Endothelial cell of umbilical vein (primary cell): ENCODE measurements around the gene RNF213. TPM values are rescaled to one million over a fixed set of nuclear protein-coding genes. Genes with fewer than 3 reads are reported as not detected.

Experiments
- BruUV-seq: library from RNA; stranded (reverse); fragments of 400-500 nt; replicated peaks from 2 replicates; lab custom pipeline; 2021; lab: Mats Ljungman, UMichigan
- CTCF ChIA-PET: fragments of 300-600, 350-600 bp; sonication (Branson Sonifier 250); formaldehyde crosslinking; loops from one replicate; lab custom pipeline; 2021; ENCODE audit warnings: antibody characterized with exemption, inconsistent platforms; lab: Charles Lee
- POLR2A ChIA-PET: fragments of 300-600, 350-600 bp; sonication (Branson Sonifier 250); formaldehyde crosslinking; loops from one replicate; lab custom pipeline; 2021; ENCODE audit warnings: antibody characterized with exemption, inconsistent platforms; lab: Charles Lee
- DNase-seq: peaks from one replicate; pipeline ENCODE4 v3.0.0-alpha.2; 2011; ENCODE audit warnings: low read depth, low spot score
- FAIRE-seq: peaks from 2 replicates; lab custom pipeline; 2011; peaks lifted over from hg19 to GRCh38; lab: Jason Lieb, UNC
- H2AFZ ChIP-seq: 2 replicates; pipeline ENCODE4 v1.6.0; 2012; ENCODE audit warnings: low read depth, low read length, control low read depth, inconsistent platforms
- H3K27ac ChIP-seq: 2 replicates; pipeline ENCODE4 v1.5.1; 2011; ENCODE audit warnings: low read depth, mild to moderate bottlenecking, control low read depth, low read length, moderate library complexity; ENCODE audit not compliant: insufficient read depth
- H3K27me3 ChIP-seq, 2 experiments: 2 replicates each; pipeline versions ENCODE4 v1.6.0 to v1.6.1; 2011; ENCODE audit warnings: low read length in 2 of 2, mixed read lengths in 1 of 2; ENCODE audit not compliant: control insufficient read depth in 2 of 2, insufficient read depth in 2 of 2
- H3K36me3 ChIP-seq, 2 experiments: 2 replicates in 1 of 2; 3 replicates in 1 of 2; pipeline ENCODE4 v1.5.1; 2011; ENCODE audit warnings: low read length in 2 of 2, mild to moderate bottlenecking in 1 of 2, moderate library complexity in 1 of 2; ENCODE audit not compliant: control insufficient read depth in 2 of 2, insufficient read depth in 2 of 2; ENCODE audit errors: extremely low read depth in 1 of 2
- H3K4me1 ChIP-seq: 3 replicates; pipeline ENCODE4 v1.5.1; 2011; ENCODE audit warnings: mild to moderate bottlenecking, low read length; ENCODE audit not compliant: control insufficient read depth, insufficient read depth; ENCODE audit errors: extremely low read depth
- H3K4me2 ChIP-seq: 2 replicates; pipeline ENCODE4 v1.6.1; 2011; ENCODE audit warnings: low read length, control low read depth, mixed read lengths; ENCODE audit not compliant: insufficient read depth
- H3K4me3 ChIP-seq, 3 experiments: fragments of 200-600 bp in 1 of 3; sonication (generic), shearing (Covaris generic) in 1 of 3; replicated peaks in 1 of 3; 2 replicates each; pipeline ENCODE4 v1.5.1; 2011 to 2016; ENCODE audit warnings: control low read depth in 3 of 3, low read length in 3 of 3, mild to moderate bottlenecking in 2 of 3, inconsistent platforms in 1 of 3, low read depth in 1 of 3, moderate library complexity in 1 of 3; ENCODE audit not compliant: insufficient read depth in 1 of 3
- H3K79me2 ChIP-seq: 2 replicates; pipeline ENCODE4 v1.6.0; 2012; ENCODE audit warnings: low read length, inconsistent platforms; ENCODE audit not compliant: control insufficient read depth, insufficient read depth
- H3K9ac ChIP-seq: replicated peaks from 2 replicates; pipeline ENCODE3; 2011; ENCODE audit warnings: low read length, control low read depth; ENCODE audit not compliant: insufficient read depth; ENCODE audit errors: extremely low read depth
- H3K9me1 ChIP-seq: replicated peaks from 3 replicates; pipeline ENCODE4 v1.6.0; 2011; ENCODE audit warnings: mild to moderate bottlenecking, low read length; ENCODE audit not compliant: control insufficient read depth, insufficient read depth; ENCODE audit errors: extremely low read depth
- H3K9me3 ChIP-seq: replicated peaks from 2 replicates; pipeline ENCODE4 v1.5.1; 2012; ENCODE audit warnings: low read length, inconsistent platforms; ENCODE audit not compliant: control insufficient read depth, insufficient read depth
- H4K20me1 ChIP-seq: replicated peaks from 2 replicates; pipeline ENCODE3; 2011; ENCODE audit warnings: mild to moderate bottlenecking, low read length; ENCODE audit not compliant: control insufficient read depth, insufficient read depth; ENCODE audit errors: extremely low read depth
- CTCF ChIP-seq, 2 donors: IDR thresholded peaks; 1 replicate in 1 of 2; 2 replicates in 1 of 2; pipeline ENCODE4 v1.5.1; 2011; ENCODE audit warnings: low read length in 2 of 2, mild to moderate bottlenecking in 2 of 2, moderate library complexity in 2 of 2, control low read depth in 1 of 2, inconsistent platforms in 1 of 2, low read depth in 1 of 2; ENCODE audit not compliant: insufficient read depth in 1 of 2; ENCODE audit errors: extremely low read depth in 1 of 2
- EZH2 ChIP-seq: IDR thresholded peaks from 2 replicates; pipeline ENCODE4 v1.6.1; 2012; ENCODE audit warnings: borderline replicate concordance, low read depth, mild to moderate bottlenecking, moderate library complexity, low read length, inconsistent platforms; ENCODE audit not compliant: severe bottlenecking
- FOS ChIP-seq: IDR thresholded peaks from 2 replicates; pipeline ENCODE4 v1.6.1; 2011; ENCODE audit warnings: mild to moderate bottlenecking, low read length, moderate library complexity, borderline replicate concordance; ENCODE audit not compliant: insufficient read depth
- GATA2 ChIP-seq: IDR thresholded peaks from 2 replicates; pipeline ENCODE4 v1.7.0; 2011; ENCODE audit warnings: low read depth, mild to moderate bottlenecking, moderate library complexity, mixed read lengths, low read length; ENCODE audit not compliant: insufficient read length, insufficient read depth
- JUN ChIP-seq: IDR thresholded peaks from 2 replicates; pipeline ENCODE4 v1.6.1; 2011; ENCODE audit warnings: borderline replicate concordance, low read depth; ENCODE audit not compliant: insufficient read length, insufficient read depth
- MYC ChIP-seq: IDR thresholded peaks from one replicate; pipeline ENCODE4 v1.6.1; 2011; ENCODE audit warnings: mild to moderate bottlenecking, low read depth, low read length
- POLR2A ChIP-seq: IDR thresholded peaks from 2 replicates; pipeline ENCODE4 v1.6.1; 2012; ENCODE audit warnings: low read depth, mild to moderate bottlenecking, control low read depth, low read length
- POLR2AphosphoS5 ChIP-seq: IDR thresholded peaks from 2 replicates; pipeline ENCODE4 v1.6.1; 2012; ENCODE audit warnings: low read depth, mild to moderate bottlenecking, control low read depth, low read length, moderate library complexity; ENCODE audit not compliant: insufficient read depth
- dilution Hi-C: fragments of 300-500 bp; cut with MboI; formaldehyde crosslinking; loops from one replicate; pipeline ENCODE4 v1.15.0; 2019; ENCODE audit warnings: low sequenced_read_pairs; ENCODE audit not compliant: extremely low pct_ligation_motif_present
- intact Hi-C: fragments of 100-400 bp; cut with micrococcal nuclease; formaldehyde crosslinking; loops from one replicate; pipeline ENCODE4 v1.10.0; 2022
- polyA plus RNA-seq, 4 experiments: library from polyadenylated mRNA; depleted of rRNA in 3 of 4; stranded (reverse) in 3 of 4; unstranded in 1 of 4; fragments of >200 nt; gene quantifications; 2 replicates each; pipeline versions ENCODE4 v1.2.1 to v1.2.3, GENCODE V29; 2011 to 2012; ENCODE audit warnings: missing spikeins in 1 of 4
- total RNA-seq: library from RNA; stranded (reverse); gene quantifications from 2 replicates; pipeline ENCODE4 v1.2.3, GENCODE V29; 2021
- TF ChIP-seq, protein P1 (sequence below): IDR thresholded peaks from 2 replicates; pipeline ENCODE4 v1.6.1; 2011; ENCODE audit not compliant: insufficient read depth, insufficient read length

The RNF213 gene
- total and polyA plus RNA-seq, 2 donors (not counting 3 experiments of a cell fraction or from before 2014, with no cell fraction given), result 36.5 to 116 TPM

- POLR2A ChIA-PET, result no interaction called here
- peaks cover 11% of the 10 kb centered on the region for H3K79me2 ChIP-seq
- TF ChIP-seq POLR2AphosphoS5 (no peak), POLR2A (no peak), MYC (no peak), EZH2 (no peak), JUN (no peak), CTCF (IDR thresholded peaks at IDR 0.05; ENCODE audit: extremely low read depth in 1 of 2, insufficient read depth in 1 of 2, low read depth in 1 of 2, low read length in 2 of 2) (no peak), FOS (no peak), GATA2 (no peak)
- TF ChIP-seq, protein P1, sequence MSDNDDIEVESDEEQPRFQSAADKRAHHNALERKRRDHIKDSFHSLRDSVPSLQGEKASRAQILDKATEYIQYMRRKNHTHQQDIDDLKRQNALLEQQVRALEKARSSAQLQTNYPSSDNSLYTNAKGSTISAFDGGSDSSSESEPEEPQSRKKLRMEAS, result no peak
- H3K9ac ChIP-seq, result no peak overlapping the region
- H2AFZ ChIP-seq, result no peak overlapping the region
- H3K4me3 ChIP-seq, result no peak overlapping the region
- H3K9me1 ChIP-seq, result no peaks in the 10 kb centered on the region
- intact Hi-C loops (no loop called here), dilution Hi-C loops (no loop called here)
- H3K27me3 ChIP-seq, result no peaks in the 10 kb centered on the region
- H3K36me3 ChIP-seq, result peaks cover 3 to 23% of the 10 kb centered on the region in 2 experiments
- no peaks in the 10 kb centered on the region for H4K20me1 ChIP-seq
- H3K9me3 ChIP-seq, result no peaks in the 10 kb centered on the region
- BruUV-seq, result no TSS peak
- DNase-seq (no peak), FAIRE-seq (no peak)
- H3K4me2 ChIP-seq, result no peak overlapping the region
- H3K27ac ChIP-seq, result no peak overlapping the region
- peaks cover 13% of the 10 kb centered on the region for H3K4me1 ChIP-seq
- CTCF ChIA-PET, result interaction anchor here (0.8 kb wide), 1 partner anchor 22 kb away, joined by 3 read pairs; no protein-coding TSS in a partner anchor
These were observed 42.8 kb upstream of the RNF213 start for GRCh38 chr17:80217703-80218362.
